Dendritic cell treated with granulocyte-macrophage colony-stimulating factor and Interleukin-4, amounts not matched to agents 40 ng/mL and 50 ng/mL, for 4 days (primary cell): ENCODE results near the gene RANGAP1.
A peak's percentile ranks its signal among the peaks of the same experiment; 100 is the strongest.

Source experiments
- H3K27ac Mint-ChIP-seq: one replicate; pipeline ENCODE4 v1.8.0; 2022; ENCODE audit warnings: mild to moderate bottlenecking, mixed read lengths
- H3K27me3 Mint-ChIP-seq: one replicate; pipeline ENCODE4 v1.8.0; 2022; ENCODE audit warnings: mild to moderate bottlenecking, mixed read lengths
- H3K36me3 Mint-ChIP-seq: one replicate; pipeline ENCODE4 v1.8.0; 2022; ENCODE audit warnings: low read depth, mixed read lengths
- H3K4me1 Mint-ChIP-seq: one replicate; pipeline ENCODE4 v1.8.0; 2022; ENCODE audit warnings: low read depth, mixed read lengths
- H3K4me3 Mint-ChIP-seq: one replicate; pipeline ENCODE4 v1.8.0; 2022; ENCODE audit warnings: mild to moderate bottlenecking, moderate library complexity, mixed read lengths
- H3K9me3 Mint-ChIP-seq: one replicate; pipeline ENCODE4 v1.8.0; 2022; ENCODE audit warnings: mixed read lengths
- intact Hi-C: fragments of 100-400 bp; cut with micrococcal nuclease; formaldehyde crosslinking; loops from one replicate; pipeline ENCODE4 v1.15.0; 2022

Gene RANGAP1

GRCh38 chr22:41226723-41227655 is 59.0 kb downstream of the RANGAP1 start:
- intact Hi-C loops = loop anchor here (1.0 kb wide), 1 partner anchor 10 kb away; no protein-coding TSS in a partner anchor
- Mint-ChIP-seq H3K27me3 (no peaks in the 10 kb centered on the region), H3K4me1 (peaks cover 26% of the 10 kb centered on the region), H3K9me3 (no peaks in the 10 kb centered on the region), H3K27ac (peak overlapping the region; percentile 81), H3K36me3 (peaks cover 88% of the 10 kb centered on the region), H3K4me3 (peak overlapping the region; percentile 60)

- H3K4me3 Mint-ChIP-seq = no peak overlapping the region
- intact Hi-C loops = no loop called here
- no peaks in the 10 kb centered on the region for H3K27me3 Mint-ChIP-seq
- no peaks in the 10 kb centered on the region for H3K9me3 Mint-ChIP-seq
- H3K4me1 Mint-ChIP-seq = peaks cover 26% of the 10 kb centered on the region
- H3K36me3 Mint-ChIP-seq = peaks cover 94% of the 10 kb centered on the region
- H3K27ac Mint-ChIP-seq = peak overlapping the region; percentile 45
Observed at GRCh38 chr22:41223535-41223934, 62.5 kb downstream of the RANGAP1 start.

GRCh38 chr22:41222846-41223507 is 63.0 kb downstream of the RANGAP1 start:
- Mint-ChIP-seq H3K36me3 (peaks cover 89% of the 10 kb centered on the region), H3K27ac (peak overlapping the region; percentile 15), H3K4me3 (no peak overlapping the region), H3K27me3 (no peaks in the 10 kb centered on the region), H3K9me3 (no peaks in the 10 kb centered on the region), H3K4me1 (peaks cover 30% of the 10 kb centered on the region)
- intact Hi-C loops = no loop called here

GRCh38 chr22:41217553-41218157 is 68.3 kb downstream of the RANGAP1 start:
- H3K4me3 Mint-ChIP-seq = peak overlapping the region; percentile 19
- intact Hi-C loops = loop anchor here (1.0 to 5.0 kb wide), 2 partner anchors 9 to 70 kb away; partner anchors contain the start of gene RANGAP1
- peaks cover 27% of the 10 kb centered on the region for H3K4me1 Mint-ChIP-seq
- no peaks in the 10 kb centered on the region for H3K9me3 Mint-ChIP-seq
- peaks cover 82% of the 10 kb centered on the region for H3K36me3 Mint-ChIP-seq
- H3K27me3 Mint-ChIP-seq = no peaks in the 10 kb centered on the region
- peak overlapping the region; percentile 84 for H3K27ac Mint-ChIP-seq

- Mint-ChIP-seq H3K27ac (peak overlapping the region; percentile 84), H3K27me3 (no peaks in the 10 kb centered on the region), H3K4me1 (peaks cover 27% of the 10 kb centered on the region), H3K9me3 (no peaks in the 10 kb centered on the region), H3K36me3 (peaks cover 82% of the 10 kb centered on the region), H3K4me3 (peak overlapping the region; percentile 19)
- intact Hi-C loops = loop anchor here (1.0 to 5.0 kb wide), 2 partner anchors 9 to 70 kb away; partner anchors contain the start of gene RANGAP1
Observed at GRCh38 chr22:41216984-41217383, 69.0 kb downstream of the RANGAP1 start.

GRCh38 chr22:41215926-41216325 is 70.1 kb downstream of the RANGAP1 start:
- H3K9me3 Mint-ChIP-seq = no peaks in the 10 kb centered on the region
- H3K4me3 Mint-ChIP-seq = no peak overlapping the region
- H3K27ac Mint-ChIP-seq = peak overlapping the region; percentile 84
- intact Hi-C loops = loop anchor here (5.0 kb wide), 1 partner anchor 71 kb away; the partner anchor contains the start of gene RANGAP1
- no peaks in the 10 kb centered on the region for H3K27me3 Mint-ChIP-seq
- H3K4me1 Mint-ChIP-seq = peaks cover 27% of the 10 kb centered on the region
- H3K36me3 Mint-ChIP-seq = peaks cover 78% of the 10 kb centered on the region

GRCh38 chr22:41215409-41215808 is 70.6 kb downstream of the RANGAP1 start:
- H3K4me1 Mint-ChIP-seq = peaks cover 27% of the 10 kb centered on the region
- no peaks in the 10 kb centered on the region for H3K9me3 Mint-ChIP-seq
- no peaks in the 10 kb centered on the region for H3K27me3 Mint-ChIP-seq
- intact Hi-C loops = loop anchor here (5.0 kb wide), 1 partner anchor 72 kb away; the partner anchor contains the start of gene RANGAP1
- H3K27ac Mint-ChIP-seq = no peak overlapping the region
- H3K4me3 Mint-ChIP-seq = no peak overlapping the region
- peaks cover 78% of the 10 kb centered on the region for H3K36me3 Mint-ChIP-seq

- no peaks in the 10 kb centered on the region for H3K9me3 Mint-ChIP-seq
- no peak overlapping the region for H3K27ac Mint-ChIP-seq
Observed at GRCh38 chr22:41206719-41207118, 79.3 kb downstream of the RANGAP1 start.

GRCh38 chr22:41204992-41205900 is 80.7 kb downstream of the RANGAP1 start, which contains the start of gene L3MBTL2:
TSS of gene L3MBTL2 (plus strand) at chr22:41205312. CDS start at chr22:41205363, 51 bp downstream.
- H3K36me3 Mint-ChIP-seq = peaks cover 47% of the 10 kb centered on the region
- peak within 1 kb of the TSS; percentile 84 for H3K4me3 Mint-ChIP-seq
- intact Hi-C loops = no loop called here
- H3K27ac Mint-ChIP-seq = peak within 1 kb of the TSS; percentile 89
- H3K9me3 Mint-ChIP-seq = no peaks in the 10 kb centered on the region
- peaks cover 40% of the 10 kb centered on the region for H3K4me1 Mint-ChIP-seq
- peaks cover 6% of the 10 kb centered on the region for H3K27me3 Mint-ChIP-seq

More at GRCh38 chr22:41206719-41207118, 79.3 kb downstream of the RANGAP1 start:
- Mint-ChIP-seq H3K4me1 (peaks cover 30% of the 10 kb centered on the region), H3K36me3 (peaks cover 57% of the 10 kb centered on the region), H3K27me3 (peaks cover 3% of the 10 kb centered on the region), H3K4me3 (no peak overlapping the region)
- intact Hi-C loops = no loop called here

- Mint-ChIP-seq H3K27ac (peak overlapping the region; percentile 89), H3K36me3 (peaks cover 35% of the 10 kb centered on the region), H3K4me1 (peaks cover 40% of the 10 kb centered on the region), H3K27me3 (peaks cover 17% of the 10 kb centered on the region), H3K4me3 (no peak overlapping the region), H3K9me3 (no peaks in the 10 kb centered on the region)
- intact Hi-C loops = no loop called here
Observed at GRCh38 chr22:41204066-41204465, 81.9 kb downstream of the RANGAP1 start.

- no peak overlapping the region for H3K4me3 Mint-ChIP-seq
- no peaks in the 10 kb centered on the region for H3K9me3 Mint-ChIP-seq
- peaks cover 45% of the 10 kb centered on the region for H3K4me1 Mint-ChIP-seq
- no peak overlapping the region for H3K27ac Mint-ChIP-seq
- peaks cover 22% of the 10 kb centered on the region for H3K27me3 Mint-ChIP-seq
- peaks cover 26% of the 10 kb centered on the region for H3K36me3 Mint-ChIP-seq
- intact Hi-C loops = no loop called here
Observed at GRCh38 chr22:41203118-41203517, 82.9 kb downstream of the RANGAP1 start.

- peaks cover 18% of the 10 kb centered on the region for H3K36me3 Mint-ChIP-seq
- H3K4me1 Mint-ChIP-seq = peaks cover 38% of the 10 kb centered on the region
- no peak overlapping the region for H3K4me3 Mint-ChIP-seq
- no peaks in the 10 kb centered on the region for H3K9me3 Mint-ChIP-seq
- intact Hi-C loops = no loop called here
- H3K27ac Mint-ChIP-seq = no peak overlapping the region
- H3K27me3 Mint-ChIP-seq = peaks cover 32% of the 10 kb centered on the region
Observed at GRCh38 chr22:41201141-41201540, 84.8 kb downstream of the RANGAP1 start.
